IMR-90 (cell line): ENCODE measurements around the gene RNF112. TPM values are rescaled to one million over a fixed set of nuclear protein-coding genes. Genes with fewer than 3 reads are reported as not detected.

Experiments used
- ATAC-seq: fragments of 200-7000 bp; cut with Tn5 transposase; 2 replicates; pipeline ENCODE4 v1.9.1; 2020; ENCODE audit warnings: low read depth, mild to moderate bottlenecking, moderate library complexity
- BruUV-seq: library from RNA; stranded (reverse); fragments of 400-500 nt; replicated peaks from 2 replicates; lab custom pipeline; 2021; lab: Mats Ljungman, UMichigan
- CTCF ChIA-PET: fragments of 300-600 bp; formaldehyde crosslinking; extraction: SDS; loops from one replicate; lab custom pipeline; 2021; ENCODE audit warnings: antibody characterized with exemption; lab: Yijun Ruan, JAX
- POLR2A ChIA-PET: fragments of 300-600 bp; sonication (Branson Sonifier 250); formaldehyde crosslinking; loops from one replicate; lab custom pipeline; 2022; ENCODE audit warnings: antibody characterized with exemption; ENCODE audit not compliant: unreplicated experiment; lab: Charles Lee
- DNase-seq: peaks from one replicate; pipeline ENCODE4 v3.0.0; 2013
- H2AFZ ChIP-seq: replicated peaks from 2 replicates; pipeline ENCODE3; 2013; ENCODE audit warnings: low read length, mild to moderate bottlenecking; ENCODE audit not compliant: poor library complexity
- H2AK5ac ChIP-seq: 2 replicates; pipeline ENCODE4 v1.6.1; 2013; ENCODE audit warnings: low read depth, low read length, inconsistent platforms
- H2AK9ac ChIP-seq: replicated peaks from 2 replicates; pipeline ENCODE3; 2013; ENCODE audit warnings: mild to moderate bottlenecking, low read depth, low read length, moderate library complexity; ENCODE audit not compliant: poor library complexity
- H2BK120ac ChIP-seq: 2 replicates; pipeline ENCODE4 v1.6.1; 2013; ENCODE audit warnings: low read depth, low read length, inconsistent platforms
- H2BK15ac ChIP-seq: 3 replicates; pipeline ENCODE4 v1.6.1; 2013; ENCODE audit warnings: low read depth, low read length, inconsistent platforms
- H2BK20ac ChIP-seq: 2 replicates; pipeline ENCODE4 v1.6.1; 2013; ENCODE audit warnings: low read depth, mild to moderate bottlenecking, inconsistent platforms, low read length, moderate library complexity
- H2BK5ac ChIP-seq: 2 replicates; pipeline ENCODE4 v1.6.1; 2013; ENCODE audit warnings: mild to moderate bottlenecking, low read depth, low read length, inconsistent platforms; ENCODE audit not compliant: poor library complexity, severe bottlenecking
- H3K14ac ChIP-seq: replicated peaks from 2 replicates; pipeline ENCODE4 v1.6.1; 2013; ENCODE audit warnings: low read depth, low read length, inconsistent platforms
- H3K18ac ChIP-seq: 2 replicates; pipeline ENCODE4 v1.6.1; 2013; ENCODE audit warnings: low read depth, low read length, control low read depth
- H3K23ac ChIP-seq: 2 replicates; pipeline ENCODE4 v1.6.1; 2013; ENCODE audit warnings: low read depth, low read length, inconsistent platforms
- H3K27ac ChIP-seq: 2 replicates; pipeline ENCODE4 v1.5.1; 2013; ENCODE audit warnings: mild to moderate bottlenecking, control low read depth, low read length; ENCODE audit not compliant: insufficient read depth
- H3K27me3 ChIP-seq: 2 replicates; pipeline ENCODE4 v1.6.1; 2013; ENCODE audit warnings: low read length; ENCODE audit not compliant: control insufficient read depth, insufficient read depth
- H3K36me3 ChIP-seq: 2 replicates; pipeline ENCODE4 v1.6.1; 2013; ENCODE audit warnings: low read length, mixed read lengths; ENCODE audit not compliant: control insufficient read depth, insufficient read depth
- H3K4ac ChIP-seq: 2 replicates; pipeline ENCODE4 v1.6.1; 2013; ENCODE audit warnings: low read depth, low read length, inconsistent platforms
- H3K4me1 ChIP-seq: 2 replicates; pipeline ENCODE4 v1.6.1; 2013; ENCODE audit warnings: low read length, mixed read lengths; ENCODE audit not compliant: control insufficient read depth, insufficient read depth
- H3K4me2 ChIP-seq: 2 replicates; pipeline ENCODE4 v1.6.1; 2013; ENCODE audit warnings: low read depth, mild to moderate bottlenecking, control low read depth, low read length, moderate library complexity
- H3K4me3 ChIP-seq: 2 replicates; pipeline ENCODE4 v1.5.1; 2013; ENCODE audit warnings: low read depth, mild to moderate bottlenecking, control low read depth, low read length, moderate library complexity; ENCODE audit not compliant: insufficient read depth
- H3K56ac ChIP-seq: 2 replicates; pipeline ENCODE4 v1.6.1; 2013; ENCODE audit warnings: low read length, inconsistent platforms; ENCODE audit not compliant: insufficient read depth; ENCODE audit errors: extremely low read depth
- H3K79me1 ChIP-seq, 2 experiments: 2 replicates each; pipeline ENCODE4 v1.6.1; 2013; ENCODE audit warnings: low read length in 2 of 2, inconsistent platforms in 1 of 2, low read depth in 1 of 2
- H3K9ac ChIP-seq: 2 replicates; pipeline ENCODE4 v1.6.1; 2013; ENCODE audit warnings: low read depth, low read length, control low read depth
- H3K9me1 ChIP-seq: 2 replicates; pipeline ENCODE4 v1.6.1; 2013; ENCODE audit warnings: low read length, inconsistent platforms; ENCODE audit not compliant: insufficient read depth
- H3K9me3 ChIP-seq: 2 replicates; pipeline ENCODE4 v1.6.1; 2013; ENCODE audit warnings: low read length; ENCODE audit not compliant: control insufficient read depth, insufficient read depth
- H4K20me1 ChIP-seq: 2 replicates; pipeline ENCODE4 v1.6.1; 2013; ENCODE audit warnings: low read length, inconsistent platforms; ENCODE audit not compliant: insufficient read depth
- H4K5ac ChIP-seq: 2 replicates; pipeline ENCODE4 v1.6.1; 2013; ENCODE audit warnings: mild to moderate bottlenecking, low read depth, low read length, control low read depth
- H4K8ac ChIP-seq, 2 experiments: 2 replicates each; pipeline ENCODE4 v1.6.1; 2013; ENCODE audit warnings: low read depth in 2 of 2, low read length in 2 of 2, control low read depth in 1 of 2, inconsistent platforms in 1 of 2
- H4K91ac ChIP-seq: 2 replicates; pipeline ENCODE4 v1.6.1; 2013; ENCODE audit warnings: low read depth, low read length, inconsistent platforms; ENCODE audit not compliant: insufficient read depth
- BHLHE40 ChIP-seq: fragments of 150-350 bp; IDR thresholded peaks from 2 replicates; pipeline ENCODE4 v1.6.1; 2016; ENCODE audit warnings: mild to moderate bottlenecking, low read depth, low read length
- CEBPB ChIP-seq: IDR thresholded peaks from 2 replicates; pipeline ENCODE4 v1.6.1; 2012; ENCODE audit warnings: low read depth, low read length, improper control_type of control experiment
- CHD1 ChIP-seq: IDR thresholded peaks from 2 replicates; pipeline ENCODE4 v1.6.1; 2012; ENCODE audit warnings: low read depth, low read length, improper control_type of control experiment
- FOS ChIP-seq: fragments of 150-350 bp; IDR thresholded peaks from 2 replicates; pipeline ENCODE4 v1.6.1; 2016; ENCODE audit warnings: low read depth, low read length
- MAFK ChIP-seq: IDR thresholded peaks from 2 replicates; pipeline ENCODE4 v1.6.1; 2012; ENCODE audit warnings: low read depth, low read length, improper control_type of control experiment
- MAZ ChIP-seq: IDR thresholded peaks from 2 replicates; pipeline ENCODE4 v1.6.1; 2012; ENCODE audit warnings: low read depth, mild to moderate bottlenecking, low read length, improper control_type of control experiment, moderate library complexity, borderline replicate concordance
- MXI1 ChIP-seq: IDR thresholded peaks from 2 replicates; pipeline ENCODE4 v1.6.1; 2012; ENCODE audit warnings: low read depth, mild to moderate bottlenecking, low read length, moderate library complexity, borderline replicate concordance
- POLR2A ChIP-seq: IDR thresholded peaks from 2 replicates; pipeline ENCODE4 v1.6.1; 2012; ENCODE audit warnings: mild to moderate bottlenecking, low read depth, low read length
- RAD21 ChIP-seq: IDR thresholded peaks from 2 replicates; pipeline ENCODE4 v1.6.1; 2012; ENCODE audit warnings: low read length, improper control_type of control experiment
- RCOR1 ChIP-seq: IDR thresholded peaks from 2 replicates; pipeline ENCODE4 v1.6.1; 2012; ENCODE audit warnings: mild to moderate bottlenecking, low read length, improper control_type of control experiment; ENCODE audit not compliant: insufficient replicate concordance
- RFX5 ChIP-seq: IDR thresholded peaks from 2 replicates; pipeline ENCODE4 v1.8.0; 2012; ENCODE audit warnings: low read depth, mild to moderate bottlenecking, low read length, moderate library complexity
- SMC3 ChIP-seq: fragments of 150-350 bp; IDR thresholded peaks from 2 replicates; pipeline ENCODE4 v1.6.1; 2016; ENCODE audit warnings: low read depth, mild to moderate bottlenecking, antibody characterized with exemption, low read length, moderate library complexity
- whole genome bisulfite sequencing, 2 experiments: methylation state at CpG; one replicate each; pipeline versions ENCODE4 v1.1.5 to v1.1.7; 2013; ENCODE audit warnings: missing lambda C conversion rate in 2 of 2; ENCODE audit not compliant: insufficient read length in 1 of 2; ENCODE audit errors: extremely low coverage in 2 of 2; 5-methylcytosine and 5-hydroxymethylcytosine counted together
- dilution Hi-C: fragments of 300-500 bp; cut with HindIII; formaldehyde crosslinking; loops from one replicate; pipeline ENCODE4 v1.14.3; 2018; ENCODE audit warnings: low sequenced_read_pairs; ENCODE audit not compliant: unreplicated experiment
- in situ Hi-C: fragments of 300-500 bp; cut with MboI; formaldehyde crosslinking; loops from 3 replicates; pipeline ENCODE4 v1.14.3; 2019; ENCODE audit warnings: low sequenced_read_pairs, inconsistent platforms, mixed read lengths
- intact Hi-C: fragments of 100-400 bp; cut with micrococcal nuclease; formaldehyde crosslinking; loops from 2 replicates; pipeline ENCODE4 v1.10.0; 2022
- polyA plus RNA-seq, 3 experiments: library from polyadenylated mRNA; depleted of rRNA; stranded (reverse); fragments of >200 nt; gene quantifications; 2 replicates each; pipeline ENCODE4 v1.2.3, GENCODE V29; 2012; ENCODE audit warnings: low replicate concordance in 1 of 3
- total RNA-seq: library from RNA; depleted of rRNA; stranded (reverse); fragments of >200 nt; gene quantifications from 2 replicates; pipeline ENCODE4 v1.2.3, GENCODE V29; 2012
- TF ChIP-seq, protein P1 (sequence below): conservative IDR thresholded peaks from 2 replicates; pipeline ENCODE4 v1.5.1; 2012; ENCODE audit warnings: mild to moderate bottlenecking, low read depth, low read length, improper control_type of control experiment
- TF ChIP-seq, protein P2 (sequence below): fragments of 150-350 bp; IDR thresholded peaks from 2 replicates; pipeline ENCODE4 v1.6.1; 2017; ENCODE audit warnings: mild to moderate bottlenecking, antibody characterized with exemption, low read length, low read depth
- TF ChIP-seq, protein P3 (sequence below): fragments of 150-350 bp; IDR thresholded peaks from 2 replicates; pipeline ENCODE4 v1.6.1; 2016; ENCODE audit warnings: low read depth, mild to moderate bottlenecking, low read length, moderate library complexity, borderline replicate concordance

RNF112 gene
- total and polyA plus RNA-seq, 2 of the 4 experiments (the other 2 are of a cell fraction): 2.5 to 5.7 TPM

DNA sequence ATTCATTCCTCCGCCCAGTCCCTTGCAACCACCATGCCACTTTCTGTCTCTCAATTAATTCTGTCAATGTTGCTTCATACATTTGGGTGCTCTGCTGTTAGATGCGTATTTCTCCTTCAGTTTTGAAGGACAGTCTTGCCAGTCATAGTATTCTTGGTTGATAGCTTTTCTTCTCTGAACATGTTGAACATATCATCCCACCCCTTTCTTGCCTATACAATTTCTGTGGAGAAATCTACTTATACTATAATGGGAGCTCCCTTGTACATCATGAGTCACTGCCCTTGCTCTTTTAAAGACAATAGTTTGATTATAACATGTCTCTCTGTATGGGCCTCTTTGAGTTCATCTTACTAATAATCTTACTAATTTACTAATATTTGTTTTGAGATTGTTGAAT lies 34.1 kb downstream of the RNF112 start:
- POLR2A ChIA-PET: no interaction called here
- intact Hi-C loops (no loop called here), dilution Hi-C loops (no loop called here), in situ Hi-C loops (loop anchor here (5.0 kb wide), 1 partner anchor 83 kb away; the partner anchor contains the start of gene B9D1)
- Histone ChIP-seq H3K4me2 (no peak overlapping the region), H3K4me1 (peaks cover 17% of the 10 kb centered on the region), H2AFZ (no peak overlapping the region), H4K5ac (no peak overlapping the region), H3K23ac (no peak overlapping the region), H3K9ac (no peak overlapping the region), H3K79me1 (no peaks in the 10 kb centered on the region), H3K56ac (no peak overlapping the region), H3K4me3 (no peak overlapping the region), H2AK5ac (no peak overlapping the region), H3K36me3 (no peaks in the 10 kb centered on the region), H2BK120ac (no peak overlapping the region), H3K9me1 (peaks cover 5% of the 10 kb centered on the region; the same call in 1 of the 2 replicates), H2BK5ac (no peak overlapping the region), H3K14ac (no peak overlapping the region), H4K8ac (no peak overlapping the region), H4K20me1 (no peaks in the 10 kb centered on the region), H4K91ac (no peak overlapping the region), H3K27ac (no peak overlapping the region), H3K9me3 (peaks cover 9% of the 10 kb centered on the region), H2BK20ac (no peak overlapping the region), H2AK9ac (no peak overlapping the region), H3K18ac (no peak overlapping the region), H2BK15ac (no peak overlapping the region), H3K4ac (no peak overlapping the region), H3K27me3 (peaks cover 2% of the 10 kb centered on the region; the same call in 1 of the 2 replicates)
- TF ChIP-seq, protein P1, sequence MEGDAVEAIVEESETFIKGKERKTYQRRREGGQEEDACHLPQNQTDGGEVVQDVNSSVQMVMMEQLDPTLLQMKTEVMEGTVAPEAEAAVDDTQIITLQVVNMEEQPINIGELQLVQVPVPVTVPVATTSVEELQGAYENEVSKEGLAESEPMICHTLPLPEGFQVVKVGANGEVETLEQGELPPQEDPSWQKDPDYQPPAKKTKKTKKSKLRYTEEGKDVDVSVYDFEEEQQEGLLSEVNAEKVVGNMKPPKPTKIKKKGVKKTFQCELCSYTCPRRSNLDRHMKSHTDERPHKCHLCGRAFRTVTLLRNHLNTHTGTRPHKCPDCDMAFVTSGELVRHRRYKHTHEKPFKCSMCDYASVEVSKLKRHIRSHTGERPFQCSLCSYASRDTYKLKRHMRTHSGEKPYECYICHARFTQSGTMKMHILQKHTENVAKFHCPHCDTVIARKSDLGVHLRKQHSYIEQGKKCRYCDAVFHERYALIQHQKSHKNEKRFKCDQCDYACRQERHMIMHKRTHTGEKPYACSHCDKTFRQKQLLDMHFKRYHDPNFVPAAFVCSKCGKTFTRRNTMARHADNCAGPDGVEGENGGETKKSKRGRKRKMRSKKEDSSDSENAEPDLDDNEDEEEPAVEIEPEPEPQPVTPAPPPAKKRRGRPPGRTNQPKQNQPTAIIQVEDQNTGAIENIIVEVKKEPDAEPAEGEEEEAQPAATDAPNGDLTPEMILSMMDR: no peak
- TF ChIP-seq RAD21 (no peak), POLR2A (no peak), FOS (no peak), RCOR1 (no peak), SMC3 (no peak), BHLHE40 (no peak), MAZ (no peak), CEBPB (no peak), RFX5 (no peak), MXI1 (no peak), MAFK (no peak), CHD1 (no peak)
- TF ChIP-seq, protein P2, sequence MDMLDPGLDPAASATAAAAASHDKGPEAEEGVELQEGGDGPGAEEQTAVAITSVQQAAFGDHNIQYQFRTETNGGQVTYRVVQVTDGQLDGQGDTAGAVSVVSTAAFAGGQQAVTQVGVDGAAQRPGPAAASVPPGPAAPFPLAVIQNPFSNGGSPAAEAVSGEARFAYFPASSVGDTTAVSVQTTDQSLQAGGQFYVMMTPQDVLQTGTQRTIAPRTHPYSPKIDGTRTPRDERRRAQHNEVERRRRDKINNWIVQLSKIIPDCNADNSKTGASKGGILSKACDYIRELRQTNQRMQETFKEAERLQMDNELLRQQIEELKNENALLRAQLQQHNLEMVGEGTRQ: no peak
- TF ChIP-seq, protein P3, sequence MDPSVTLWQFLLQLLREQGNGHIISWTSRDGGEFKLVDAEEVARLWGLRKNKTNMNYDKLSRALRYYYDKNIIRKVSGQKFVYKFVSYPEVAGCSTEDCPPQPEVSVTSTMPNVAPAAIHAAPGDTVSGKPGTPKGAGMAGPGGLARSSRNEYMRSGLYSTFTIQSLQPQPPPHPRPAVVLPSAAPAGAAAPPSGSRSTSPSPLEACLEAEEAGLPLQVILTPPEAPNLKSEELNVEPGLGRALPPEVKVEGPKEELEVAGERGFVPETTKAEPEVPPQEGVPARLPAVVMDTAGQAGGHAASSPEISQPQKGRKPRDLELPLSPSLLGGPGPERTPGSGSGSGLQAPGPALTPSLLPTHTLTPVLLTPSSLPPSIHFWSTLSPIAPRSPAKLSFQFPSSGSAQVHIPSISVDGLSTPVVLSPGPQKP: no peak
- no peak for DNase-seq
- CTCF ChIA-PET: no interaction called here
- BruUV-seq: no TSS peak
- no peak for ATAC-seq
- no CpG with 5 or more reads among the region's 2 CpGs for WGBS, 2 experiments
